Measurements from ENCODE around the gene CREB5.

- TF ChIP-seq CTCF (IDR thresholded peaks at IDR 0.05) = no peak
- TF ChIP-seq EP300 (IDR thresholded peaks at IDR 0.05) = no peak
- no peak for TF ChIP-seq POLR2A (IDR thresholded peaks at IDR 0.05)
- TF ChIP-seq POLR2AphosphoS5 (IDR thresholded peaks at IDR 0.05) = no peak
These were observed 345.9 kb downstream of the CREB5 start for GRCh38 chr7:28758186-28758585.
